Measurements from ENCODE around the gene NARS2. TPM values are rescaled to one million over a fixed set of nuclear protein-coding genes. Genes with fewer than 3 reads are reported as not detected.

Gene NARS2
- total RNA-seq, 1 donor from 2014 or later, result 17.5 TPM

DNA sequence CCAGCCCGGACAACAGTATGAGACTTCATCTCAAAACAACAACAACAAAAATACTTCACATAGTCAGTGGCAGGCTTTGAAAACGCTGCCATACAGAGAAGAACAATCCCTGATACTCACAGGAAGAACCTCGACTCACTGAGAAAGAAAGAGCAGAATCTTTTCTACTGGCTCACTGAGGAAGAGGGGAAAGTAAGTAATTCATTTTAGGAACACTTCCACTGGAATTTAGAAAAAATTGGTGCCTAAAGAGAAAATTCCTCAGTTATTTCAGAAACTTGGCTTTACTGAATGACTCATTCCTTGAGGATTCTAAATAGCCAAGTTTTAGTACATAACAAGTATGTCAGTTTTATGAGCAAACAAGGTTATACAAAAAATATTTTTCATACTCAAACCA is 12.3 kb downstream of the NARS2 start:
- H3K4me3 ChIP-seq, result no peak overlapping the region
- H3K4me1 ChIP-seq, result peaks cover 43% of the 10 kb centered on the region
- H3K27ac ChIP-seq, result peak overlapping the region; percentile 72
- TF ChIP-seq, protein P1, sequence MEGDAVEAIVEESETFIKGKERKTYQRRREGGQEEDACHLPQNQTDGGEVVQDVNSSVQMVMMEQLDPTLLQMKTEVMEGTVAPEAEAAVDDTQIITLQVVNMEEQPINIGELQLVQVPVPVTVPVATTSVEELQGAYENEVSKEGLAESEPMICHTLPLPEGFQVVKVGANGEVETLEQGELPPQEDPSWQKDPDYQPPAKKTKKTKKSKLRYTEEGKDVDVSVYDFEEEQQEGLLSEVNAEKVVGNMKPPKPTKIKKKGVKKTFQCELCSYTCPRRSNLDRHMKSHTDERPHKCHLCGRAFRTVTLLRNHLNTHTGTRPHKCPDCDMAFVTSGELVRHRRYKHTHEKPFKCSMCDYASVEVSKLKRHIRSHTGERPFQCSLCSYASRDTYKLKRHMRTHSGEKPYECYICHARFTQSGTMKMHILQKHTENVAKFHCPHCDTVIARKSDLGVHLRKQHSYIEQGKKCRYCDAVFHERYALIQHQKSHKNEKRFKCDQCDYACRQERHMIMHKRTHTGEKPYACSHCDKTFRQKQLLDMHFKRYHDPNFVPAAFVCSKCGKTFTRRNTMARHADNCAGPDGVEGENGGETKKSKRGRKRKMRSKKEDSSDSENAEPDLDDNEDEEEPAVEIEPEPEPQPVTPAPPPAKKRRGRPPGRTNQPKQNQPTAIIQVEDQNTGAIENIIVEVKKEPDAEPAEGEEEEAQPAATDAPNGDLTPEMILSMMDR (IDR thresholded peaks at IDR 0.05), result no peak
- peaks cover 26% of the 10 kb centered on the region for H3K36me3 ChIP-seq
- H3K27me3 ChIP-seq, result no peaks in the 10 kb centered on the region
- no peaks in the 10 kb centered on the region for H3K9me3 ChIP-seq
- intact Hi-C loops (cut with DNase I), result loop anchor here (10.0 kb wide), 1 partner anchor 338 kb away; no protein-coding TSS in a partner anchor
- ATAC-seq (no peak), DNase-seq (no peak)

GRCh38 chr11:78560826-78561484 is 13.7 kb downstream of the NARS2 start:
- no peak for DNase-seq
- Histone ChIP-seq H3K36me3 (peaks cover 12% of the 10 kb centered on the region), H3K4me1 (peaks cover 43% of the 10 kb centered on the region), H3K9me3 (no peaks in the 10 kb centered on the region), H3K4me3 (peak overlapping the region; percentile 8), H3K27me3 (no peaks in the 10 kb centered on the region), H3K27ac (peak overlapping the region; percentile 69)
- ATAC-seq, result peak; percentile 53
- intact Hi-C loops (cut with DNase I), result loop anchor here (10.0 kb wide), 1 partner anchor 336 kb away; no protein-coding TSS in a partner anchor
- TF ChIP-seq, protein P1 (IDR thresholded peaks at IDR 0.05), result no peak

GRCh38 chr11:78560153-78560552 is 14.5 kb downstream of the NARS2 start:
- no peak for DNase-seq
- H3K9me3 ChIP-seq, result no peaks in the 10 kb centered on the region
- TF ChIP-seq, protein P1 (IDR thresholded peaks at IDR 0.05), result no peak
- H3K4me3 ChIP-seq, result no peak overlapping the region
- peaks cover 43% of the 10 kb centered on the region for H3K4me1 ChIP-seq
- no peak for ATAC-seq
- peaks cover 4% of the 10 kb centered on the region for H3K36me3 ChIP-seq
- intact Hi-C loops (cut with DNase I), result loop anchor here (10.0 kb wide), 1 partner anchor 335 kb away; no protein-coding TSS in a partner anchor
- H3K27me3 ChIP-seq, result no peaks in the 10 kb centered on the region
- H3K27ac ChIP-seq, result no peak overlapping the region

- ATAC-seq (no peak), DNase-seq (no peak)
- Histone ChIP-seq H3K4me1 (peaks cover 24% of the 10 kb centered on the region), H3K27ac (no peak overlapping the region), H3K36me3 (no peaks in the 10 kb centered on the region), H3K27me3 (no peaks in the 10 kb centered on the region), H3K4me3 (no peak overlapping the region), H3K9me3 (no peaks in the 10 kb centered on the region)
- TF ChIP-seq, protein P1 (IDR thresholded peaks at IDR 0.05), result no peak
- intact Hi-C loops (cut with DNase I), result no loop called here
Measured at GRCh38 chr11:78557236-78557635, 17.4 kb downstream of the NARS2 start.

- intact Hi-C loops (cut with DNase I), result no loop called here
- no peak overlapping the region for H3K4me3 ChIP-seq
- no peak for ATAC-seq
- TF ChIP-seq, protein P1 (IDR thresholded peaks at IDR 0.05), result no peak
- no peak for DNase-seq
- no peaks in the 10 kb centered on the region for H3K36me3 ChIP-seq
- H3K27ac ChIP-seq, result no peak overlapping the region
- no peaks in the 10 kb centered on the region for H3K27me3 ChIP-seq
- H3K4me1 ChIP-seq, result peaks cover 8% of the 10 kb centered on the region
- no peaks in the 10 kb centered on the region for H3K9me3 ChIP-seq
Measured at GRCh38 chr11:78555592-78555991, 19.1 kb downstream of the NARS2 start.
